Hepatocyte (in vitro differentiated cells): Measurements from ENCODE around the gene COX4I2.

Experiments used
- CTCF ChIP-seq: fragments of 200-600 bp; sonication (generic); IDR thresholded peaks from 2 replicates; pipeline ENCODE4 v1.5.1; 2016; ENCODE audit warnings: antibody characterized with exemption, mild to moderate bottlenecking; ENCODE audit not compliant: poor library complexity
- EZH2phosphoT487 ChIP-seq: fragments of 200-600 bp; sonication (generic); IDR thresholded peaks from one replicate; pipeline ENCODE4 v1.6.1; 2018; ENCODE audit warnings: antibody characterized with exemption, mild to moderate bottlenecking, low read depth, moderate library complexity; ENCODE audit not compliant: unreplicated experiment, severe bottlenecking

- TF ChIP-seq CTCF: no peak
- no peak for TF ChIP-seq EZH2phosphoT487
These were observed 54.0 kb downstream of the COX4I2 start for GRCh38 chr20:31691646-31692275.
